HepG2 (cell line): ENCODE data around the gene GPT2. TPM values are rescaled to one million over a fixed set of nuclear protein-coding genes. Genes with fewer than 3 reads are reported as not detected.

ENCODE experiments used
- BATF2 ChIP-seq: sonication (generic); formaldehyde crosslinking; IDR thresholded peaks from 2 replicates; pipeline ENCODE4 v1.8.0; 2022; ENCODE audit warnings: mild to moderate bottlenecking, missing genetic modification reagents, moderate library complexity
- ELF1 ChIP-seq: sonication (generic); formaldehyde crosslinking; IDR thresholded peaks from 2 replicates; pipeline ENCODE4 v1.4.0; 2020; ENCODE audit warnings: missing genetic modification reagents
- ERF ChIP-seq: IDR thresholded peaks from 2 replicates; pipeline ENCODE4 v1.6.1; 2018; ENCODE audit warnings: missing biosample characterization, missing genetic modification reagents
- ETS1 ChIP-seq: sonication (generic); formaldehyde crosslinking; IDR thresholded peaks from 2 replicates; pipeline ENCODE4 v1.4.0; 2020; ENCODE audit warnings: missing genetic modification reagents
- FOXK2 ChIP-seq: fragments of 450-650 bp; IDR thresholded peaks from 2 replicates; pipeline ENCODE4 v1.6.1; 2016
- HDAC1 ChIP-seq: sonication (generic); formaldehyde crosslinking; IDR thresholded peaks from 2 replicates; pipeline ENCODE4 v1.5.1; 2020; ENCODE audit warnings: mild to moderate bottlenecking, missing genetic modification reagents
- IRF9 ChIP-seq: sonication (generic); formaldehyde crosslinking; IDR thresholded peaks from 2 replicates; pipeline ENCODE4 v1.8.0; 2022; ENCODE audit warnings: missing genetic modification reagents, mild to moderate bottlenecking, borderline replicate concordance
- JARID2 ChIP-seq: sonication (generic); formaldehyde crosslinking; IDR thresholded peaks from 2 replicates; pipeline ENCODE4 v1.8.1; 2023; ENCODE audit warnings: missing genetic modification reagents, inconsistent platforms; ENCODE audit not compliant: insufficient replicate concordance
- JDP2 ChIP-seq: sonication (generic); formaldehyde crosslinking; IDR thresholded peaks from 2 replicates; pipeline ENCODE4 v1.8.1; 2022; ENCODE audit warnings: missing genetic modification reagents, borderline replicate concordance
- KLF16 ChIP-seq, 2 experiments: sonication (generic) in 1 of 2; formaldehyde crosslinking in 1 of 2; IDR thresholded peaks; 2 replicates each; pipeline versions ENCODE4 v1.6.1 to v1.8.0; 2016 to 2023; ENCODE audit warnings: missing genetic modification reagents in 2 of 2, missing compliant biosample characterization in 1 of 2
- NFE2L1 ChIP-seq: sonication (generic); formaldehyde crosslinking; IDR thresholded peaks from 2 replicates; pipeline ENCODE4 v1.4.0; 2020; ENCODE audit warnings: missing genetic modification reagents, mild to moderate bottlenecking, borderline replicate concordance
- NFYC ChIP-seq: IDR thresholded peaks from 2 replicates; pipeline ENCODE4 v1.6.1; 2016; ENCODE audit warnings: missing genetic modification reagents, missing compliant biosample characterization
- PHF21A ChIP-seq: sonication (generic); formaldehyde crosslinking; IDR thresholded peaks from 2 replicates; pipeline ENCODE4 v1.5.0; 2020; ENCODE audit warnings: mild to moderate bottlenecking, missing genetic modification reagents
- RFX3 ChIP-seq: IDR thresholded peaks from 2 replicates; pipeline ENCODE4 v1.6.1; 2016; ENCODE audit warnings: missing biosample characterization, missing genetic modification reagents
- SKI ChIP-seq: fragments of 450-650 bp; IDR thresholded peaks from one replicate; pipeline ENCODE4 v1.6.1; 2018; ENCODE audit warnings: mild to moderate bottlenecking; ENCODE audit not compliant: partially characterized antibody
- SNAPC2 ChIP-seq: sonication (generic); formaldehyde crosslinking; IDR thresholded peaks from 2 replicates; pipeline ENCODE4 v1.8.1; 2022; ENCODE audit warnings: mild to moderate bottlenecking, missing genetic modification reagents
- TBL1XR1 ChIP-seq: fragments of 150-350 bp; IDR thresholded peaks from 2 replicates; pipeline ENCODE4 v1.6.1; 2014; ENCODE audit warnings: borderline replicate concordance, low read length; ENCODE audit not compliant: partially characterized antibody
- TBX2 ChIP-seq: sonication (generic); formaldehyde crosslinking; IDR thresholded peaks from 2 replicates; pipeline ENCODE4 v1.5.0; 2020; ENCODE audit warnings: missing genetic modification reagents, mild to moderate bottlenecking, borderline replicate concordance
- ZBTB21 ChIP-seq: sonication (generic); formaldehyde crosslinking; IDR thresholded peaks from 2 replicates; pipeline ENCODE4 v1.4.0; 2020; ENCODE audit warnings: missing genetic modification reagents
- ZBTB7A ChIP-seq: sonication (generic); formaldehyde crosslinking; IDR thresholded peaks from 2 replicates; pipeline ENCODE4 v1.8.0; 2022; ENCODE audit warnings: mild to moderate bottlenecking, missing genetic modification reagents
- ZFAT ChIP-seq: sonication (generic); formaldehyde crosslinking; conservative IDR thresholded peaks from 2 replicates; pipeline ENCODE4 v1.8.1; 2023; ENCODE audit warnings: missing genetic modification reagents, inconsistent platforms
- ZNF20 ChIP-seq: sonication (generic); formaldehyde crosslinking; IDR thresholded peaks from 2 replicates; pipeline ENCODE4 v1.4.0; 2020; ENCODE audit warnings: mild to moderate bottlenecking, moderate library complexity, missing genetic modification reagents
- ZNF331 ChIP-seq: sonication (generic); formaldehyde crosslinking; IDR thresholded peaks from 2 replicates; pipeline ENCODE4 v1.4.0; 2020; ENCODE audit warnings: missing genetic modification reagents
- ZNF430 ChIP-seq: sonication (generic); formaldehyde crosslinking; IDR thresholded peaks from 2 replicates; pipeline ENCODE4 v1.9.0; 2021; ENCODE audit warnings: mild to moderate bottlenecking, missing genetic modification reagents
- ZNF451 ChIP-seq: sonication (generic); formaldehyde crosslinking; IDR thresholded peaks from 2 replicates; pipeline ENCODE4 v1.5.0; 2020; ENCODE audit warnings: mild to moderate bottlenecking, missing genetic modification reagents
- ZNF546 ChIP-seq: sonication (generic); formaldehyde crosslinking; conservative IDR thresholded peaks from 2 replicates; pipeline ENCODE4 v1.8.1; 2023; ENCODE audit warnings: mild to moderate bottlenecking, missing genetic modification reagents
- ZNF547 ChIP-seq: sonication (generic); formaldehyde crosslinking; IDR thresholded peaks from 2 replicates; pipeline ENCODE4 v1.5.1; 2020; ENCODE audit warnings: mild to moderate bottlenecking, missing genetic modification reagents
- polyA plus RNA-seq, 8 experiments: library from polyadenylated mRNA; depleted of rRNA in 3 of 8; stranded (reverse) in 7 of 8; unstranded in 1 of 8; fragments of >200 nt; fragmentation: Illumina TruSeq in 4 of 8; extraction: Trizol in 4 of 8; gene quantifications; 2 replicates each; pipeline versions ENCODE4 v1.2.1 to v1.2.3, GENCODE V29; 2011 to 2016; ENCODE audit warnings: low read depth in 4 of 8, missing spikeins in 1 of 8, mixed read lengths in 1 of 8; ENCODE audit not compliant: insufficient read depth in 1 of 8
- total RNA-seq, 5 experiments: library from RNA; depleted of rRNA; stranded (reverse); fragments of >200 nt; fragmentation: Illumina TruSeq; extraction: Trizol; gene quantifications; 2 replicates each; pipeline ENCODE4 v1.2.3, GENCODE V29; 2016; ENCODE audit warnings: low read depth in 1 of 5
- TF ChIP-seq, protein P1 (sequence below): sonication (generic); formaldehyde crosslinking; IDR thresholded peaks from 2 replicates; pipeline ENCODE4 v1.4.0; 2020; ENCODE audit warnings: mild to moderate bottlenecking, missing genetic modification reagents

Gene GPT2
- total and polyA plus RNA-seq, 2 of the 13 experiments (the other 11 are each of a cell fraction or from before 2014, with no cell fraction given), result 138 to 267 TPM

- no peak for TF ChIP-seq ZNF547 (CRISPR knock-in tag)
- TF ChIP-seq, protein P1, sequence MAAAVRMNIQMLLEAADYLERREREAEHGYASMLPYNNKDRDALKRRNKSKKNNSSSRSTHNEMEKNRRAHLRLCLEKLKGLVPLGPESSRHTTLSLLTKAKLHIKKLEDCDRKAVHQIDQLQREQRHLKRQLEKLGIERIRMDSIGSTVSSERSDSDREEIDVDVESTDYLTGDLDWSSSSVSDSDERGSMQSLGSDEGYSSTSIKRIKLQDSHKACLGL (CRISPR knock-in tag), result 0 out of 2 replicates have a peak, but pooled peaks have one; percentile 14
- TF ChIP-seq ZNF430 (CRISPR knock-in tag), result no peak
- TF ChIP-seq SNAPC2 (CRISPR knock-in tag), result no peak
- TF ChIP-seq FOXK2, result peak; percentile 27; the same call in 1 of the 2 replicates
- peak; percentile 92; the same call in 1 of the 2 replicates for TF ChIP-seq ERF
- no peak for TF ChIP-seq ETS1 (CRISPR knock-in tag)
- peak; percentile 98 for TF ChIP-seq TBX2 (CRISPR knock-in tag)
- peak; percentile 97 for TF ChIP-seq ZNF331 (CRISPR knock-in tag)
- TF ChIP-seq ZFAT, result no peak
- no peak for TF ChIP-seq JARID2 (CRISPR knock-in tag)
- TF ChIP-seq RFX3 (CRISPR knock-in tag), result no peak
- peak; percentile 98 for TF ChIP-seq ZNF451
- peak; percentile 10; the same call in 1 of the 2 replicates for TF ChIP-seq ELF1 (CRISPR knock-in tag)
- TF ChIP-seq BATF2 (CRISPR knock-in tag), result peak; percentile 85
- peak; percentile 78; the same call in 1 of the 2 replicates for TF ChIP-seq IRF9 (CRISPR knock-in tag)
- peak; percentile 83 for TF ChIP-seq HDAC1
- TF ChIP-seq ZNF546, result peak; percentile 59; the same call in 1 of the 2 replicates
- TF ChIP-seq ZNF20, result no peak
- TF ChIP-seq JDP2 (CRISPR knock-in tag), result peak; percentile 31; the same call in 1 of the 2 replicates
- TF ChIP-seq KLF16 (CRISPR knock-in tag; IDR thresholded peaks at IDR 0.05), result peak in 1 of 2 experiments; percentile 42; a peak in 1 of 4 replicates
- peak; percentile 96 for TF ChIP-seq PHF21A (CRISPR knock-in tag)
- no peak for TF ChIP-seq TBL1XR1
- no peak for TF ChIP-seq ZBTB21 (CRISPR knock-in tag)
- peak; percentile 92 for TF ChIP-seq SKI
- peak; percentile 31; the same call in 1 of the 2 replicates for TF ChIP-seq NFYC
- peak; percentile 4; the same call in 1 of the 2 replicates for TF ChIP-seq ZBTB7A
- 0 out of 2 replicates have a peak, but pooled peaks have one; percentile 18 for TF ChIP-seq NFE2L1
Observed at GRCh38 chr16:46918905-46919792, 35.0 kb downstream of the GPT2 start (continued).
